Keratinocyte (primary cell): Measurements from ENCODE around the gene P3H2. TPM values are rescaled to one million over a fixed set of nuclear protein-coding genes. Genes with fewer than 3 reads are reported as not detected.

Experiments used
- DNase-seq: peaks from one replicate; pipeline ENCODE4 v3.0.0-alpha.2; 2011; ENCODE audit warnings: low read depth, missing footprints, low spot score
- FAIRE-seq: peaks from 2 replicates; lab custom pipeline; 2011; peaks lifted over from hg19 to GRCh38; lab: Jason Lieb, UNC
- H2AFZ ChIP-seq: 2 replicates; pipeline ENCODE4 v1.6.0; 2012; ENCODE audit warnings: low read length, control low read depth, inconsistent platforms; ENCODE audit not compliant: control insufficient read depth
- H3K27ac ChIP-seq: 2 replicates; pipeline ENCODE4 v1.5.1; 2011; ENCODE audit warnings: low read length; ENCODE audit not compliant: control insufficient read depth, insufficient read depth
- H3K27me3 ChIP-seq: 3 replicates; pipeline ENCODE4 v1.6.0; 2011; ENCODE audit warnings: low read length; ENCODE audit not compliant: control insufficient read depth, insufficient read depth; ENCODE audit errors: extremely low read depth
- H3K36me3 ChIP-seq, 2 experiments: 2 replicates in 1 of 2; 3 replicates in 1 of 2; pipeline ENCODE4 v1.5.1; 2011; ENCODE audit warnings: low read length in 2 of 2, mild to moderate bottlenecking in 1 of 2; ENCODE audit not compliant: control insufficient read depth in 2 of 2, insufficient read depth in 2 of 2; ENCODE audit errors: extremely low read depth in 1 of 2
- H3K4me1 ChIP-seq: 3 replicates; pipeline ENCODE4 v1.5.1; 2011; ENCODE audit warnings: low read length; ENCODE audit not compliant: control insufficient read depth, insufficient read depth; ENCODE audit errors: extremely low read depth
- H3K4me2 ChIP-seq: 3 replicates; pipeline ENCODE4 v1.6.0; 2011; ENCODE audit warnings: low read depth, low read length; ENCODE audit not compliant: control insufficient read depth, insufficient read depth; ENCODE audit errors: extremely low read depth
- H3K4me3 ChIP-seq, 3 experiments: fragments of 200-600 bp in 1 of 3; sonication (generic) in 1 of 3; 2 replicates in 2 of 3; 3 replicates in 1 of 3; pipeline ENCODE4 v1.5.1; 2011 to 2016; ENCODE audit warnings: low read length in 3 of 3, mild to moderate bottlenecking in 3 of 3, control low read depth in 2 of 3, inconsistent platforms in 1 of 3, low read depth in 1 of 3, mixed read lengths in 1 of 3, mixed run types in 1 of 3, moderate library complexity in 1 of 3; ENCODE audit not compliant: control insufficient read depth in 2 of 3, insufficient read depth in 2 of 3; ENCODE audit errors: extremely low read depth in 1 of 3
- H3K79me2 ChIP-seq: 2 replicates; pipeline ENCODE4 v1.6.0; 2012; ENCODE audit warnings: low read length; ENCODE audit not compliant: control insufficient read depth, insufficient read depth
- H3K9ac ChIP-seq: 3 replicates; pipeline ENCODE4 v1.6.0; 2011; ENCODE audit warnings: low read length; ENCODE audit not compliant: control insufficient read depth, insufficient read depth; ENCODE audit errors: extremely low read depth
- H3K9me1 ChIP-seq: 3 replicates; pipeline ENCODE4 v1.6.0; 2011; ENCODE audit warnings: low read length; ENCODE audit not compliant: control insufficient read depth, insufficient read depth; ENCODE audit errors: extremely low read depth
- H3K9me3 ChIP-seq: 2 replicates; pipeline ENCODE4 v1.5.1; 2012; ENCODE audit warnings: low read depth, low read length; ENCODE audit not compliant: control insufficient read depth
- H4K20me1 ChIP-seq: 3 replicates; pipeline ENCODE4 v1.6.0; 2011; ENCODE audit warnings: low read length; ENCODE audit not compliant: control insufficient read depth, insufficient read depth; ENCODE audit errors: extremely low read depth
- CTCF ChIP-seq, 3 experiments: IDR thresholded peaks in 1 of 3; conservative IDR thresholded peaks in 1 of 3; optimal IDR thresholded peaks in 1 of 3; 2 replicates in 2 of 3; 3 replicates in 1 of 3; pipeline versions ENCODE3 to v1.5.1; 2011; ENCODE audit warnings: low read length in 3 of 3, mild to moderate bottlenecking in 3 of 3, moderate library complexity in 2 of 3, control low read depth in 1 of 3, inconsistent platforms in 1 of 3; ENCODE audit not compliant: insufficient read depth in 2 of 3; ENCODE audit errors: extremely low read depth in 1 of 3
- EZH2 ChIP-seq: IDR thresholded peaks from one replicate; pipeline ENCODE4 v1.6.1; 2012; ENCODE audit warnings: inconsistent platforms, mild to moderate bottlenecking, low read length, moderate library complexity
- dilution Hi-C: fragments of 300-500 bp; cut with MboI; formaldehyde crosslinking; loops from one replicate; pipeline ENCODE4 v1.7.0; 2020; ENCODE audit warnings: low sequenced_read_pairs; ENCODE audit not compliant: extremely low pct_ligation_motif_present
- polyA plus RNA-seq, 5 experiments: library from polyadenylated mRNA; depleted of rRNA in 3 of 5; stranded (reverse) in 3 of 5; stranded (forward) in 1 of 5; unstranded in 1 of 5; fragments of >200 nt; gene quantifications; 1 replicate in 1 of 5; 2 replicates in 3 of 5; 3 replicates in 1 of 5; pipeline versions ENCODE4 v1.2.1 to v1.2.3, GENCODE V29; 2011 to 2012; ENCODE audit warnings: missing spikeins in 2 of 5, low read depth in 1 of 5, low replicate concordance in 1 of 5

Gene P3H2
- polyA plus RNA-seq, 1 donor (not counting 4 experiments of a cell fraction or from before 2014, with no cell fraction given) = 115 TPM

GRCh38 chr3:190130696-190131095 is 10.0 kb upstream of the P3H2 start:
- Histone ChIP-seq H3K27ac (no peak overlapping the region), H3K36me3 (no peaks in the 10 kb centered on the region), H3K4me1 (peaks cover 4% of the 10 kb centered on the region), H3K27me3 (no peaks in the 10 kb centered on the region), H3K79me2 (no peaks in the 10 kb centered on the region), H4K20me1 (no peaks in the 10 kb centered on the region), H2AFZ (no peak overlapping the region), H3K9ac (no peak overlapping the region), H3K4me3 (no peak overlapping the region), H3K4me2 (no peak overlapping the region), H3K9me3 (no peaks in the 10 kb centered on the region), H3K9me1 (peaks cover 2% of the 10 kb centered on the region)
- dilution Hi-C loops = no loop called here
- DNase-seq (no peak), FAIRE-seq (no peak)
- TF ChIP-seq CTCF (optimal IDR thresholded peaks at IDR 0.05 in 1 of 3, IDR thresholded peaks at IDR 0.05 in 1 of 3, conservative IDR thresholded peaks at IDR 0.05 in 1 of 3; ENCODE audit: extremely low read depth in 1 of 3, insufficient read depth in 2 of 3, low read length in 3 of 3) = no peak
- no peak for TF ChIP-seq EZH2

- H3K4me3 ChIP-seq = no peak overlapping the region
- no peak for DNase-seq
- H3K27me3 ChIP-seq = no peaks in the 10 kb centered on the region
- H4K20me1 ChIP-seq = no peaks in the 10 kb centered on the region
- TF ChIP-seq EZH2 = no peak
- no peak for TF ChIP-seq CTCF (optimal IDR thresholded peaks at IDR 0.05 in 1 of 3, IDR thresholded peaks at IDR 0.05 in 1 of 3, conservative IDR thresholded peaks at IDR 0.05 in 1 of 3; ENCODE audit: extremely low read depth in 1 of 3, insufficient read depth in 2 of 3, low read length in 3 of 3)
- H3K36me3 ChIP-seq = no peaks in the 10 kb centered on the region
- H3K79me2 ChIP-seq = no peaks in the 10 kb centered on the region
- H3K9me3 ChIP-seq = no peaks in the 10 kb centered on the region
- FAIRE-seq = no peak
- dilution Hi-C loops = no loop called here
- H3K27ac ChIP-seq = no peak overlapping the region
- H3K4me1 ChIP-seq = peaks cover 4% of the 10 kb centered on the region
- H3K9me1 ChIP-seq = peaks cover 2% of the 10 kb centered on the region
- no peak overlapping the region for H3K4me2 ChIP-seq
- H2AFZ ChIP-seq = no peak overlapping the region
- no peak overlapping the region for H3K9ac ChIP-seq
These were observed 9.3 kb upstream of the P3H2 start for GRCh38 chr3:190130037-190130436.
